KMS-11 (cell line): ENCODE results near the gene CFAP299.

Experiments
- H2AFZ ChIP-seq: fragments of 200-600 bp; sonication (generic); 2 replicates; pipeline ENCODE4 v1.6.1; 2016; ENCODE audit warnings: antibody characterized with exemption, mixed run types, low read depth
- H3K27ac ChIP-seq: fragments of 200-600 bp; sonication (generic); 2 replicates; pipeline ENCODE4 v1.6.1; 2016; ENCODE audit warnings: mild to moderate bottlenecking, mixed run types
- H3K27me3 ChIP-seq: fragments of 200-600 bp; sonication (generic); 2 replicates; pipeline ENCODE4 v1.6.1; 2017; ENCODE audit warnings: mild to moderate bottlenecking, low read depth, mixed run types, moderate library complexity; ENCODE audit not compliant: insufficient read depth
- H3K36me3 ChIP-seq: fragments of 200-600 bp; sonication (generic); 2 replicates; pipeline ENCODE4 v1.6.1; 2017; ENCODE audit warnings: mild to moderate bottlenecking, mixed run types; ENCODE audit not compliant: insufficient read depth
- H3K4me1 ChIP-seq: fragments of 200-600 bp; sonication (generic); 2 replicates; pipeline ENCODE4 v1.6.1; 2016; ENCODE audit warnings: mild to moderate bottlenecking, low read depth, mixed run types; ENCODE audit not compliant: poor library complexity, severe bottlenecking
- H3K4me2 ChIP-seq: fragments of 200-600 bp; sonication (generic); 2 replicates; pipeline ENCODE4 v1.7.0; 2016; ENCODE audit warnings: mild to moderate bottlenecking, mixed run types
- H3K4me3 ChIP-seq: fragments of 200-600 bp; sonication (generic); IDR thresholded peaks from 2 replicates; pipeline ENCODE4 v1.6.1; 2017; ENCODE audit warnings: low read depth, low read length, mixed read lengths; ENCODE audit not compliant: insufficient read depth
- H3K79me2 ChIP-seq: fragments of 200-600 bp; sonication (generic); 2 replicates; pipeline ENCODE4 v1.6.1; 2016; ENCODE audit warnings: low read depth, mixed run types; ENCODE audit not compliant: insufficient read depth
- H3K9ac ChIP-seq: fragments of 200-600 bp; sonication (generic); 2 replicates; pipeline ENCODE4 v1.6.1; 2016; ENCODE audit warnings: mild to moderate bottlenecking, mixed run types
- H4K20me1 ChIP-seq: fragments of 200-600 bp; sonication (generic); 2 replicates; pipeline ENCODE4 v1.6.1; 2016; ENCODE audit warnings: mild to moderate bottlenecking, mixed run types; ENCODE audit not compliant: insufficient read depth
- CTCF ChIP-seq: fragments of 200-600 bp; sonication (generic); conservative IDR thresholded peaks from 2 replicates; pipeline ENCODE4 v1.6.1; 2017; ENCODE audit warnings: low read depth, mild to moderate bottlenecking, antibody characterized with exemption, low read length, moderate library complexity, mixed read lengths

CFAP299 gene

GRCh38 chr4:80360900-80361299 is 25.4 kb downstream of the CFAP299 start:
- no peaks in the 10 kb centered on the region for H3K27me3 ChIP-seq
- no peaks in the 10 kb centered on the region for H4K20me1 ChIP-seq
- no peak overlapping the region for H3K9ac ChIP-seq
- H3K4me3 ChIP-seq, result no peak overlapping the region
- H2AFZ ChIP-seq, result no peak overlapping the region
- H3K4me2 ChIP-seq, result no peak overlapping the region
- no peak overlapping the region for H3K27ac ChIP-seq
- H3K36me3 ChIP-seq, result no peaks in the 10 kb centered on the region
- no peaks in the 10 kb centered on the region for H3K79me2 ChIP-seq
- no peaks in the 10 kb centered on the region for H3K4me1 ChIP-seq
- TF ChIP-seq CTCF, result no peak

DNA sequence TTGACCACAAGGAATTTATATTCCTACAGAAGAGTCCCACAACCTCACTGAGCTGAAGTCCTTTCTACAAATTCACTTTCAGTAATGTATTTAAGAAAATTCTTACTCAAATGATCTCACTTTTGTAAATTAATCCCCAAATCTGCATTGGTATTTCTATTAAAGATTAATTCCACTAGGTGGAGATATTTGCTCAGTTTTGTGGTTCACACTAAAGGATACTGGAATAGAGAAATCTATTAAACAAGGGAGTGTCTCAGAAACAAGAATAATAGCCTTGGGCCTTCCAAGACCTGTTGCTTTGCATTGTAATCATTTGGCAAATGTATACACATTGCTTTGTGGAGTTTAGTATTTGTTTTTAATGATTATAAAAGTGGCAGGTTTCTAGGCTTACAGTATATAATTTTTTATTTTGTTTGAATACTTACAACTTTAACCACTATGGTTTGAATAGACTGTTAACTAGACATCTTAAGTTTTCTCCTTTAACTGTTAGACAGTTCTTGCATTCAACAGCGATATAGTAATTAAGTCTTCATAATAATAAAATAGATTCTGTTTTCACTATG is 25.9 kb downstream of the CFAP299 start:
- Histone ChIP-seq H3K27me3 (no peaks in the 10 kb centered on the region), H3K4me2 (no peak overlapping the region), H4K20me1 (no peaks in the 10 kb centered on the region), H3K79me2 (no peaks in the 10 kb centered on the region), H2AFZ (no peak overlapping the region), H3K27ac (no peak overlapping the region), H3K4me3 (no peak overlapping the region), H3K4me1 (no peaks in the 10 kb centered on the region), H3K9ac (no peak overlapping the region), H3K36me3 (no peaks in the 10 kb centered on the region)
- TF ChIP-seq CTCF, result peak; percentile 72

- no peaks in the 10 kb centered on the region for H4K20me1 ChIP-seq
- no peak overlapping the region for H3K4me2 ChIP-seq
- H3K79me2 ChIP-seq, result no peaks in the 10 kb centered on the region
- H3K9ac ChIP-seq, result no peak overlapping the region
- no peak overlapping the region for H2AFZ ChIP-seq
- H3K27ac ChIP-seq, result no peak overlapping the region
- H3K36me3 ChIP-seq, result no peaks in the 10 kb centered on the region
- no peak overlapping the region for H3K4me3 ChIP-seq
- H3K27me3 ChIP-seq, result no peaks in the 10 kb centered on the region
- H3K4me1 ChIP-seq, result no peaks in the 10 kb centered on the region
- peak; percentile 59 for TF ChIP-seq CTCF
Observed at GRCh38 chr4:80362578-80363181, 27.1 kb downstream of the CFAP299 start.

DNA sequence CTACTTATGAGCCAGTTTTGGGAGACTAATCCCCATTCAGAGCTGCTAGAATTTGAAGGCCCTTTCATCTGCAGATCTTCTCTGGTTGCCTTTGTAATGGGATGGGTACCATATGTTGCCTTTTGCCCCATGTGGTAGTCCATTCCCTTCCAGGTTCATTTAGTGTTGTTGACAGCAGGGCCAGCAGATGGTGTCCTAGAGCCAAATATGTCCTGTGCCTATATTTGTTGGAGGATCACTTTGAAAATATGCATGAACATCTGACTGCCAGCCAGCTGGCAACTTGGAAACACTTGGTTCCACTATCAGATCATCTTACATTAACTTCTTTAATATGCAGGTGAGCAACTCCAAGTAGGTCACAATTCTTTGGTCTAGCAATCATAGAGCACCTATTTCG is 30.4 kb downstream of the CFAP299 start:
- Histone ChIP-seq H3K9ac (no peak overlapping the region), H3K4me2 (no peak overlapping the region), H4K20me1 (no peaks in the 10 kb centered on the region), H3K4me1 (no peaks in the 10 kb centered on the region), H3K79me2 (no peaks in the 10 kb centered on the region), H2AFZ (no peak overlapping the region), H3K4me3 (no peak overlapping the region), H3K36me3 (no peaks in the 10 kb centered on the region), H3K27ac (no peak overlapping the region), H3K27me3 (no peaks in the 10 kb centered on the region)
- TF ChIP-seq CTCF, result peak; percentile 76
